H9 (cell line): ENCODE measurements around the gene SFN. TPM values are rescaled to one million over a fixed set of nuclear protein-coding genes. Genes with fewer than 3 reads are reported as not detected.

Experiments
- DNase-seq: peaks from one replicate; pipeline ENCODE4 v3.0.0-alpha.2; 2017
- H2AFZ ChIP-seq: one replicate; pipeline ENCODE4 v1.6.1; 2013; ENCODE audit warnings: mild to moderate bottlenecking, low read length, control low read depth, moderate library complexity
- H2AK5ac ChIP-seq: 2 replicates; pipeline ENCODE4 v1.6.1; 2013; ENCODE audit warnings: low read length, control low read depth, mixed read lengths; ENCODE audit not compliant: insufficient read length
- H2BK120ac ChIP-seq: one replicate; pipeline ENCODE4 v1.6.1; 2013; ENCODE audit warnings: low read depth, mild to moderate bottlenecking, low read length, control low read depth, inconsistent platforms; ENCODE audit not compliant: poor library complexity, severe bottlenecking
- H2BK12ac ChIP-seq: 2 replicates; pipeline ENCODE4 v1.6.1; 2013; ENCODE audit warnings: low read length, control low read depth, mixed read lengths, low read depth; ENCODE audit not compliant: insufficient read length
- H2BK15ac ChIP-seq: 2 replicates; pipeline ENCODE4 v1.6.1; 2013; ENCODE audit warnings: low read depth, low read length, control low read depth
- H2BK20ac ChIP-seq: one replicate; pipeline ENCODE4 v1.6.1; 2013; ENCODE audit warnings: low read depth, mild to moderate bottlenecking, low read length, control low read depth, inconsistent platforms; ENCODE audit not compliant: poor library complexity, severe bottlenecking
- H2BK5ac ChIP-seq: 2 replicates; pipeline ENCODE4 v1.6.1; 2013; ENCODE audit warnings: low read length, control low read depth, mixed read lengths; ENCODE audit not compliant: insufficient read length
- H3K14ac ChIP-seq: 2 replicates; pipeline ENCODE4 v1.6.1; 2013; ENCODE audit warnings: low read length, control low read depth; ENCODE audit not compliant: insufficient read depth
- H3K18ac ChIP-seq: 2 replicates; pipeline ENCODE4 v1.6.1; 2013; ENCODE audit warnings: low read depth, mild to moderate bottlenecking, mixed read lengths, low read length, control low read depth; ENCODE audit not compliant: insufficient read length
- H3K23ac ChIP-seq: 2 replicates; pipeline ENCODE4 v1.6.1; 2013; ENCODE audit warnings: low read length, control low read depth, mixed read lengths, low read depth; ENCODE audit not compliant: insufficient read length
- H3K23me2 ChIP-seq: 2 replicates; pipeline ENCODE4 v1.6.1; 2013; ENCODE audit warnings: low read depth, mild to moderate bottlenecking, mixed read lengths, low read length, control low read depth; ENCODE audit not compliant: insufficient read length, poor library complexity, severe bottlenecking
- H3K27ac ChIP-seq: 2 replicates; pipeline ENCODE4 v1.5.1; 2013; ENCODE audit warnings: low read length, control low read depth, mixed read lengths, low read depth; ENCODE audit not compliant: insufficient read length
- H3K27me3 ChIP-seq: 2 replicates; pipeline ENCODE4 v1.6.1; 2013; ENCODE audit warnings: low read length, control low read depth, inconsistent platforms; ENCODE audit not compliant: insufficient read depth
- H3K4ac ChIP-seq: 2 replicates; pipeline ENCODE4 v1.6.1; 2013; ENCODE audit warnings: low read depth, mild to moderate bottlenecking, control low read depth, inconsistent platforms, low read length, moderate library complexity
- H3K4me1 ChIP-seq: 2 replicates; pipeline ENCODE4 v1.6.1; 2013; ENCODE audit warnings: low read length, control low read depth, inconsistent platforms; ENCODE audit not compliant: insufficient read depth
- H3K4me2 ChIP-seq: 2 replicates; pipeline ENCODE4 v1.6.1; 2013; ENCODE audit warnings: low read length, control low read depth, mixed read lengths; ENCODE audit not compliant: insufficient read length, insufficient read depth
- H3K56ac ChIP-seq: 2 replicates; pipeline ENCODE4 v1.6.1; 2013; ENCODE audit warnings: low read depth, mild to moderate bottlenecking, mixed read lengths, low read length, control low read depth; ENCODE audit not compliant: insufficient read length
- H3K79me1 ChIP-seq: 2 replicates; pipeline ENCODE4 v1.6.1; 2013; ENCODE audit warnings: low read depth, mild to moderate bottlenecking, moderate library complexity, low read length, control low read depth, inconsistent platforms; ENCODE audit not compliant: insufficient read depth, poor library complexity, severe bottlenecking
- H3K79me2 ChIP-seq: 2 replicates; pipeline ENCODE4 v1.6.1; 2013; ENCODE audit warnings: low read length, control low read depth, inconsistent platforms; ENCODE audit not compliant: insufficient read depth
- H3K9ac ChIP-seq: 2 replicates; pipeline ENCODE4 v1.6.1; 2013; ENCODE audit warnings: low read length, control low read depth, mixed read lengths; ENCODE audit not compliant: insufficient read length; ENCODE audit errors: extremely low read depth
- H3K9me3 ChIP-seq: one replicate; pipeline ENCODE4 v1.6.1; 2013; ENCODE audit warnings: low read depth, low read length, inconsistent platforms; ENCODE audit not compliant: control insufficient read depth
- H3T11ph ChIP-seq: one replicate; pipeline ENCODE4 v1.6.1; 2013; ENCODE audit warnings: mild to moderate bottlenecking, low read length, control low read depth, inconsistent platforms
- H4K20me1 ChIP-seq: one replicate; pipeline ENCODE4 v1.6.1; 2013; ENCODE audit not compliant: control insufficient read depth, insufficient read length, insufficient read depth
- H4K5ac ChIP-seq: 2 replicates; pipeline ENCODE4 v1.6.1; 2013; ENCODE audit warnings: low read depth, mild to moderate bottlenecking, mixed read lengths, low read length, control low read depth; ENCODE audit not compliant: insufficient read length
- H4K8ac ChIP-seq: replicated peaks from 2 replicates; pipeline ENCODE4 v1.6.1; 2013; ENCODE audit warnings: low read length, control low read depth, mixed read lengths, low read depth; ENCODE audit not compliant: insufficient read length
- H4K91ac ChIP-seq: 2 replicates; pipeline ENCODE4 v1.6.1; 2013; ENCODE audit warnings: low read depth, mild to moderate bottlenecking, moderate library complexity, mixed read lengths, low read length, control low read depth; ENCODE audit not compliant: insufficient read length
- H3K27ac Mint-ChIP-seq, 3 experiments: 2 replicates in 2 of 3; 3 replicates in 1 of 3; pipeline ENCODE4 v1.8.0; 2020 to 2021; ENCODE audit warnings: mixed read lengths in 3 of 3, mild to moderate bottlenecking in 1 of 3, moderate library complexity in 1 of 3
- H3K27me3 Mint-ChIP-seq: 2 replicates; pipeline ENCODE4 v1.8.0; 2021; ENCODE audit warnings: low read depth, mild to moderate bottlenecking, moderate library complexity, mixed read lengths
- H3K36me3 Mint-ChIP-seq, 3 experiments: 2 replicates in 2 of 3; 3 replicates in 1 of 3; pipeline ENCODE4 v1.8.0; 2020 to 2021; ENCODE audit warnings: low read depth in 3 of 3, mixed read lengths in 3 of 3; ENCODE audit not compliant: insufficient read depth in 1 of 3
- H3K4me1 Mint-ChIP-seq, 2 experiments: 2 replicates each; pipeline ENCODE4 v1.8.0; 2020; ENCODE audit warnings: mixed read lengths in 2 of 2
- H3K4me3 Mint-ChIP-seq, 2 experiments: 2 replicates in 1 of 2; 3 replicates in 1 of 2; pipeline ENCODE4 v1.8.0; 2020 to 2021; ENCODE audit warnings: mild to moderate bottlenecking in 2 of 2, mixed read lengths in 2 of 2, moderate library complexity in 1 of 2
- H3K9me3 Mint-ChIP-seq, 2 experiments: 2 replicates in 1 of 2; 3 replicates in 1 of 2; pipeline ENCODE4 v1.8.0; 2020; ENCODE audit warnings: mild to moderate bottlenecking in 2 of 2, mixed read lengths in 2 of 2, moderate library complexity in 1 of 2
- WGBS: extraction: QIAGEN DNeasy Blood & Tissue Kit; methylation state at CpG from one replicate; pipeline ENCODE4 v1.1.7; 2013; ENCODE audit warnings: missing lambda C conversion rate, low lambda C conversion rate, mixed read lengths; ENCODE audit not compliant: insufficient read length; ENCODE audit errors: extremely low coverage; 5-methylcytosine and 5-hydroxymethylcytosine counted together
- total RNA-seq: library from RNA; stranded (reverse); gene quantifications from 2 replicates; pipeline ENCODE4 v1.2.1, GENCODE V29; 2021
- TF ChIP-seq, protein P1 (sequence below): fragments of 200-600 bp; sonication (generic); conservative IDR thresholded peaks from 3 replicates; pipeline ENCODE4 v1.8.0; 2021; ENCODE audit warnings: antibody characterized with exemption, mild to moderate bottlenecking

SFN gene
- total RNA-seq, 1 experiment from 2014 or later: 4.3 TPM

DNA sequence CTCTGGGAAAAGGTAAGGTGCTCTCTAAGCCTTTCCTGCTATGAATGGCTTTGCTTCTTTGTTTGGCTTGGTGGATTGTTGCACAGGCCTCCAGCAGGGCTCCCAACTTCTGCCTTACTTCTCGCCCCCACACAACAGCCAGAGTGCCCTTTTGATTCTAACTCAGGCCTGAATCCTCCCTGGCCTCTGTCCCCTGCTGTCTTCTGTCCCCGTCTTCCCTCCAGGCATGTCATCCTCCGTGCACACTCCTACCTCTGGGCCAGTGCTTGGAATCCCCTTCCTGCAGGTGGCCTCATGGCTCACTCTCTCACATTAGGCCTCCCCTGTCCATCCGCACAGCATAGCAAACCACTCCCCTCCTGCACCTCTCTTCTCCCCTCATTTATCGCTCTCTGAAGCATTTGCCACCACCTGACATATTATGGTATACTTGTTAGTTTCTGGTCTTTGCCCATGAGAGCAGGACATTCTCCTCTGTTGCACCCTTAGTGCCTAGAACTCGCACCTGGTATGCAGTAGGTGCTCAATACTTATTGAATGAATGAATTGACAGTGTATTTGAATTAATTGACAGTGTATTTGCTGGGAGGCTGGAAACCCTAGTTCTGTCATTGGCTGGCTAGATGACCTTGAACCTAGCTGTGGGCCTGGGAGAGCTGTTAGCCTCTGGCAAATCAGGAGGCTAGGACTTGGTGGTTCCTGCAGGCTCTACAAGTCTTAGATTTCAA is 33.6 kb upstream of the SFN start:
- Mint-ChIP-seq H3K36me3 (peaks cover 16 to 24% (median 22%) of the 10 kb centered on the region in 3 experiments), H3K27me3 (peaks cover 1% of the 10 kb centered on the region; the same call in 1 of the 2 replicates), H3K4me1 (peaks cover 32 to 35% of the 10 kb centered on the region in 2 experiments), H3K4me3 (peak overlapping the region; percentile 25 to 45; a peak in 3 of 5 replicates), H3K27ac (peak overlapping the region; percentile 28 to 89 (median 29); a peak in 6 of 7 replicates), H3K9me3 (no peaks in the 10 kb centered on the region)
- no peaks in the 10 kb centered on the region for H3K9me3 ChIP-seq
- no peak overlapping the region for H3K18ac ChIP-seq
- H2BK5ac ChIP-seq: no peak overlapping the region
- H3K79me1 ChIP-seq: peaks cover 3% of the 10 kb centered on the region
- H4K20me1 ChIP-seq: no peaks in the 10 kb centered on the region
- no peak overlapping the region for H2AK5ac ChIP-seq
- H3K4ac ChIP-seq: no peak overlapping the region
- no peak overlapping the region for H3K14ac ChIP-seq
- no peak overlapping the region for H2BK20ac ChIP-seq
- no peak overlapping the region for H2BK120ac ChIP-seq
- no peaks in the 10 kb centered on the region for H3K4me1 ChIP-seq
- no peak overlapping the region for H3K23ac ChIP-seq
- no peaks in the 10 kb centered on the region; the same call in 1 of the 2 replicates for H3K79me2 ChIP-seq
- no CpG with 5 or more reads among the region's 6 CpGs for whole genome bisulfite sequencing
- H3K23me2 ChIP-seq: peaks cover 7% of the 10 kb centered on the region
- H4K8ac ChIP-seq: no peak overlapping the region
- no peak overlapping the region for H3T11ph ChIP-seq
- H2BK15ac ChIP-seq: no peak overlapping the region
- no peak overlapping the region for H4K5ac ChIP-seq
- no peak overlapping the region for H2AFZ ChIP-seq
- no peak overlapping the region for H2BK12ac ChIP-seq
- TF ChIP-seq, protein P1, sequence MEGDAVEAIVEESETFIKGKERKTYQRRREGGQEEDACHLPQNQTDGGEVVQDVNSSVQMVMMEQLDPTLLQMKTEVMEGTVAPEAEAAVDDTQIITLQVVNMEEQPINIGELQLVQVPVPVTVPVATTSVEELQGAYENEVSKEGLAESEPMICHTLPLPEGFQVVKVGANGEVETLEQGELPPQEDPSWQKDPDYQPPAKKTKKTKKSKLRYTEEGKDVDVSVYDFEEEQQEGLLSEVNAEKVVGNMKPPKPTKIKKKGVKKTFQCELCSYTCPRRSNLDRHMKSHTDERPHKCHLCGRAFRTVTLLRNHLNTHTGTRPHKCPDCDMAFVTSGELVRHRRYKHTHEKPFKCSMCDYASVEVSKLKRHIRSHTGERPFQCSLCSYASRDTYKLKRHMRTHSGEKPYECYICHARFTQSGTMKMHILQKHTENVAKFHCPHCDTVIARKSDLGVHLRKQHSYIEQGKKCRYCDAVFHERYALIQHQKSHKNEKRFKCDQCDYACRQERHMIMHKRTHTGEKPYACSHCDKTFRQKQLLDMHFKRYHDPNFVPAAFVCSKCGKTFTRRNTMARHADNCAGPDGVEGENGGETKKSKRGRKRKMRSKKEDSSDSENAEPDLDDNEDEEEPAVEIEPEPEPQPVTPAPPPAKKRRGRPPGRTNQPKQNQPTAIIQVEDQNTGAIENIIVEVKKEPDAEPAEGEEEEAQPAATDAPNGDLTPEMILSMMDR: no peak
- H4K91ac ChIP-seq: no peak overlapping the region
- H3K4me2 ChIP-seq: no peak overlapping the region
- no peak overlapping the region for H3K56ac ChIP-seq
- DNase-seq: no peak
- H3K27me3 ChIP-seq: no peaks in the 10 kb centered on the region
- H3K27ac ChIP-seq: no peak overlapping the region
- no peak overlapping the region for H3K9ac ChIP-seq
